Thyroid gland (tissue), 4 donors: ENCODE measurements around the gene LUZP2. TPM values are rescaled to one million over a fixed set of nuclear protein-coding genes. Genes with fewer than 3 reads are reported as not detected.
"Not testable (repeated sequence)": the region's sequence is repeated elsewhere in the genome, so short reads cannot be mapped to it uniquely, and the experiment has no call there.

Experiments used
- DNase-seq, 2 donors: peaks; one replicate each; pipeline ENCODE4 v3.0.0-alpha.2; 2019
- H3K27ac ChIP-seq, 3 donors: fragments of 200-600 bp; sonication (generic); 1 replicate in 2 of 3; 2 replicates in 1 of 3; pipeline ENCODE4 v1.5.1; 2016 to 2019; ENCODE audit warnings: mild to moderate bottlenecking in 1 of 3, moderate library complexity in 1 of 3
- H3K27me3 ChIP-seq: fragments of 200-600 bp; sonication (generic); one replicate; pipeline ENCODE4 v1.5.1; 2019
- H3K36me3 ChIP-seq, 2 donors: fragments of 200-600 bp; sonication (generic); one replicate each; pipeline ENCODE4 v1.5.1; 2016 to 2019
- H3K4me1 ChIP-seq, 2 donors: fragments of 200-600 bp; sonication (generic); one replicate each; pipeline ENCODE4 v1.5.1; 2017 to 2019
- H3K4me3 ChIP-seq, 3 donors: fragments of 200-600 bp; sonication (generic); replicated peaks in 1 of 3; 1 replicate in 2 of 3; 2 replicates in 1 of 3; pipeline ENCODE4 v1.5.1; 2016; ENCODE audit warnings: mild to moderate bottlenecking in 1 of 3
- H3K9me3 ChIP-seq: fragments of 200-600 bp; sonication (generic); one replicate; pipeline ENCODE4 v1.5.1; 2017
- POLR2A ChIP-seq, 2 donors: fragments of 450-650 bp; IDR thresholded peaks; one replicate each; pipeline ENCODE4 v1.6.1; 2017; ENCODE audit warnings: antibody characterized with exemption in 2 of 2, mild to moderate bottlenecking in 2 of 2, moderate library complexity in 1 of 2
- WGBS, 2 donors: methylation state at CpG; one replicate each; pipeline ENCODE4 v1.1.5; 2017; 5-methylcytosine and 5-hydroxymethylcytosine counted together
- intact Hi-C: fragments of 100-400 bp; cut with DNase I; formaldehyde crosslinking; loops from one replicate; pipeline ENCODE4 v1.15.1; 2023
- total RNA-seq, 4 donors: library from RNA; depleted of rRNA; stranded (reverse); fragments of >200 nt; gene quantifications; one replicate each; pipeline ENCODE4 v1.2.3, GENCODE V29; 2016
- TF ChIP-seq, protein P1 (sequence below), 6 experiments: fragments of 200-600 bp in 3 of 6; fragments of 450-650 bp in 3 of 6; sonication (generic) in 3 of 6; IDR thresholded peaks; one replicate each; pipeline ENCODE4 v1.5.1; 2016 to 2019; ENCODE audit warnings: antibody characterized with exemption in 6 of 6, mild to moderate bottlenecking in 2 of 6, inconsistent platforms in 1 of 6, moderate library complexity in 1 of 6

LUZP2 gene
- total RNA-seq, 4 donors from 2014 or later = not detected

DNA sequence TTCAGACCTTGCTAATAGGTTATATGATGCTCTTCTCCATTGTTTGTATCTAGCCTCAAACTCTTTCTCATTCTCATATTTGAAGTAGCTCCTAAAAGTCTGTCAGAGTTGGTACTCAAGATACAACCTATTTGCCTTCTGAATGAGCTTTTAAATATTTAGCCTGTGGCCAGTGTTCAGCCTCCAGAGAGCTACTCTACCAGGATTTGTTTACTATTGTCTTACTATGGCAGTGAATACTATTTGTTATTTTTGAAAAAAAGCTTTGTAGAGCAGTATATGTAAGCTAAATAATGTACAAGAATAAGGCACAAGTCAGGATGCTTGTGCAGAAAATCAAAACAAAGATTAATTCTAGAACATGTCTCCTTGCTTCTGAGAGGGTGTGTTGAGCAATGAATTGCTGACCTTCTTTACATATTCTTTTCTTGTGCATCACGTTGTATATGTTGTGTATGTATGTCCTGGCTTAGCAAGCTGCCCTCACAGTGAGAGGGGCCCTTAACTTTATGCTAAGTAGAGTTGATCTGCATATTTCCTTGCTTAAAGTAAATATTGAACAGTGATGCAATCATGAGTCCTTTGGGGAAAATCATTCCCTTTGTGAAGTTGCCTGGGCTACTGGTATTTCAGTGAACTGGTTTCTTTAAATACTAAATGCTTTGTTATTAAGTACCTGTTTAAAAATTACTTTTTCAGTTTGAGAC is 438.0 kb downstream of the LUZP2 start:
- Histone ChIP-seq H3K4me3 (no peak overlapping the region), H3K27ac (no peak overlapping the region), H3K36me3 (no peaks in the 10 kb centered on the region), H3K4me1 (no peaks in the 10 kb centered on the region), H3K27me3 (no peaks in the 10 kb centered on the region), H3K9me3 (no peaks in the 10 kb centered on the region)
- DNase-seq = no peak
- TF ChIP-seq, protein P1, sequence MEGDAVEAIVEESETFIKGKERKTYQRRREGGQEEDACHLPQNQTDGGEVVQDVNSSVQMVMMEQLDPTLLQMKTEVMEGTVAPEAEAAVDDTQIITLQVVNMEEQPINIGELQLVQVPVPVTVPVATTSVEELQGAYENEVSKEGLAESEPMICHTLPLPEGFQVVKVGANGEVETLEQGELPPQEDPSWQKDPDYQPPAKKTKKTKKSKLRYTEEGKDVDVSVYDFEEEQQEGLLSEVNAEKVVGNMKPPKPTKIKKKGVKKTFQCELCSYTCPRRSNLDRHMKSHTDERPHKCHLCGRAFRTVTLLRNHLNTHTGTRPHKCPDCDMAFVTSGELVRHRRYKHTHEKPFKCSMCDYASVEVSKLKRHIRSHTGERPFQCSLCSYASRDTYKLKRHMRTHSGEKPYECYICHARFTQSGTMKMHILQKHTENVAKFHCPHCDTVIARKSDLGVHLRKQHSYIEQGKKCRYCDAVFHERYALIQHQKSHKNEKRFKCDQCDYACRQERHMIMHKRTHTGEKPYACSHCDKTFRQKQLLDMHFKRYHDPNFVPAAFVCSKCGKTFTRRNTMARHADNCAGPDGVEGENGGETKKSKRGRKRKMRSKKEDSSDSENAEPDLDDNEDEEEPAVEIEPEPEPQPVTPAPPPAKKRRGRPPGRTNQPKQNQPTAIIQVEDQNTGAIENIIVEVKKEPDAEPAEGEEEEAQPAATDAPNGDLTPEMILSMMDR (IDR thresholded peaks at IDR 0.05) = no peak
- no peak for TF ChIP-seq POLR2A (IDR thresholded peaks at IDR 0.05)
- WGBS, 2 donors = 50 to 68% methylated on average over 1 of the region's 1 CpG
- intact Hi-C loops = no loop called here

GRCh38 chr11:24944891-24945290 is 448.0 kb downstream of the LUZP2 start:
- H3K4me3 ChIP-seq = no peak overlapping the region
- TF ChIP-seq, protein P1 (IDR thresholded peaks at IDR 0.05) = no peak
- no peak for TF ChIP-seq POLR2A (IDR thresholded peaks at IDR 0.05)
- no peak for DNase-seq
- intact Hi-C loops = no loop called here
- no peaks in the 10 kb centered on the region for H3K4me1 ChIP-seq
- no peak overlapping the region for H3K27ac ChIP-seq
- WGBS, 2 donors = 85 to 88% methylated on average over 3 of the region's 3 CpGs
- H3K27me3 ChIP-seq = no peaks in the 10 kb centered on the region
- H3K36me3 ChIP-seq = no peaks in the 10 kb centered on the region
- no peaks in the 10 kb centered on the region for H3K9me3 ChIP-seq

DNA sequence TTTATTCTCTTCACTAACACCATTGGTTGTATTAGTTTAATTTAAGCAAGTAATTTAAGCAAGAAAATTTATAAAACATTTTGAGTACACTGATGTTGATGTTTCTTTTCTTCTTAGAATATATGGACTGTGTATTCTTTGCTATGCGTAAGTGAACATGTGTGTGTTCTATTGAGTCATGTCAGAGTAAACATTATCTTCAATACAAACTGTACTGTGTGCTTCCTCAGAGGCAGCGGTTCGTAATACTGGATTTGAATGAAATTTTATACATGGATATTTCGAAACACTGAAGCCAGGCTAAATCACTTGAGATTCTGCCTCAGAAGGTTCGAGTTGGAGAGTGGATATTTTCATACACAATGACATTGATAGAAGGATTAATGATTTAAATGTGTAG is 452.6 kb downstream of the LUZP2 start:
- no peaks in the 10 kb centered on the region for H3K9me3 ChIP-seq
- no peak overlapping the region for H3K4me3 ChIP-seq
- 64 to 90% methylated on average over 5 of the region's 5 CpGs for WGBS, 2 donors
- H3K36me3 ChIP-seq = no peaks in the 10 kb centered on the region
- no peak overlapping the region for H3K27ac ChIP-seq
- H3K27me3 ChIP-seq = no peaks in the 10 kb centered on the region
- no peak for TF ChIP-seq POLR2A (IDR thresholded peaks at IDR 0.05)
- TF ChIP-seq, protein P1 (IDR thresholded peaks at IDR 0.05) = no peak
- no peaks in the 10 kb centered on the region for H3K4me1 ChIP-seq
- intact Hi-C loops = no loop called here
- no peak for DNase-seq

DNA sequence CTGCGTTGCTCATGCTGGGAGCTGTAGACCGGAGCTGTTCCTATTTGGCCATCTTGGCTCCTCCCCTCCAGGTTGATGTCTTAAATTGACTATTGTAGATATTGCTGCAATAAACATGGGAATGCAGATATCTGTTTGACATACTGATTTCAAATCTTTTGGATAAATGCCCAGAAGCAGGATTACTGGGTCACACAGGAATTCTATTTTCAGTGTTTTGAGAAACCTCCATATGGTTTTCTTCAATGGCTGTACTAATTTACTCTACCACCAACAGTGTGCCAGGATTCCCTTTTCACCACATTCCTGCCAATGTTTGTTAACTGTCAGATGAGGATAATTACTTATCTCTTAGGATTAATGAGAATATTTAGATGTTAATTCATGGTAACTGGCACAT is 467.0 kb downstream of the LUZP2 start:
- no peaks in the 10 kb centered on the region for H3K36me3 ChIP-seq
- intact Hi-C loops = no loop called here
- no peak for DNase-seq
- no peaks in the 10 kb centered on the region for H3K27me3 ChIP-seq
- H3K4me1 ChIP-seq = no peaks in the 10 kb centered on the region
- no peaks in the 10 kb centered on the region for H3K9me3 ChIP-seq
- TF ChIP-seq POLR2A (IDR thresholded peaks at IDR 0.05) = no peak
- TF ChIP-seq, protein P1 (IDR thresholded peaks at IDR 0.05) = no peak
- H3K4me3 ChIP-seq = no peak overlapping the region
- H3K27ac ChIP-seq = no peak overlapping the region
- WGBS, 2 donors = 93 to 100% methylated on average over 2 of the region's 2 CpGs

DNA sequence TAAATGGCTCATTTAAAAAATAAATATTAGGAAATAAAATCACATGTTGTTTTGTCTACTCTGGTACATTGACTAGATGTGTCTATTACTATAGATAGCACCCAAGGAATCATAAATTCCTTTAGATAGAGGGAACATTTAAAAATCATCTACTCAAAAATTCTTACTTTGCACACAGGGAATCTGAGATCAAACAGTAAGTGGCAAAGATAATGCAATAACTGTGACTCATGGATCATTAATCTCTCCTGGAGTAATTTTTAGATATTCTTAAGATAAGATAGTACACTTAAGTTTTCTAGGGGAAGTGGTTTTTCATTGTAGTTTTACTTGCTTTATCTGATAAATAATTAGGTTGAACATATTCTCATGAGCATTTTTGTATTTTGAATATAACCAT is 468.9 kb downstream of the LUZP2 start:
- no peaks in the 10 kb centered on the region for H3K36me3 ChIP-seq
- intact Hi-C loops = no loop called here
- no peak overlapping the region for H3K27ac ChIP-seq
- no peaks in the 10 kb centered on the region for H3K4me1 ChIP-seq
- no peaks in the 10 kb centered on the region for H3K9me3 ChIP-seq
- no peak overlapping the region for H3K4me3 ChIP-seq
- no peaks in the 10 kb centered on the region for H3K27me3 ChIP-seq
- no peak for DNase-seq
- TF ChIP-seq, protein P1 (IDR thresholded peaks at IDR 0.05) = no peak
- TF ChIP-seq POLR2A (IDR thresholded peaks at IDR 0.05) = no peak

DNA sequence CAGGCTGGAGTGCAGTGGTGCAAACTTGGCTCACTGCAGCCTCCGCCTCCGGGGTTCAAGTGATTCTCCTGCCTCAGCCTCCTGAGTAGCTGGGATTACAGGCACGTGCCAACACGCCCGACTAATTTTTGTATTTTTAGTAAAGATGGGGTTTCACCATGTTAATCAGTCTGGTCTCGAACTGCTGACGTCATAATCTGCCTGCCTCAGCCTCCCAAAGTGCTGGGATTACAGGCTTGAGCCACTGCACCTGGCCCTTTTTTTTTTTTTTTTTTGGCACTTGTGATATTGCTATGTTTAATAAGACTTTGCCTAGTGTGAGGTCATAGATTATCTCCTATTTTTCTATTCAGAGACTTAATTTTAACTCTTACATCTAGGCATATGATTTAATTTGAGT is 497.1 kb downstream of the LUZP2 start:
- DNase-seq, intact Hi-C loops, H3K27ac ChIP-seq, H3K4me1 ChIP-seq, H3K27me3 ChIP-seq, H3K9me3 ChIP-seq, H3K36me3 ChIP-seq, H3K4me3 ChIP-seq: not testable (repeated sequence)
- WGBS, 2 donors = 80 to 86% methylated on average over 7 of the region's 7 CpGs

- intact Hi-C loops, H3K27me3 ChIP-seq, H3K9me3 ChIP-seq, H3K4me1 ChIP-seq, H3K27ac ChIP-seq, H3K36me3 ChIP-seq, DNase-seq, H3K4me3 ChIP-seq: not testable (repeated sequence)
- WGBS, 2 donors = 76 to 80% methylated on average over 5 of the region's 5 CpGs
Measured at GRCh38 chr11:24999929-25000328, 503.1 kb downstream of the LUZP2 start.
